NT2/D1 (cell line): ENCODE data around the gene KCTD12.

Experiments used
- DNase-seq: peaks from one replicate; pipeline ENCODE4 v3.0.0-alpha.2; 2011; ENCODE audit warnings: low read depth, low spot score
- H3K27me3 ChIP-seq: 2 replicates; pipeline ENCODE4 v1.6.0; 2011; ENCODE audit warnings: mild to moderate bottlenecking; ENCODE audit not compliant: insufficient read length, insufficient read depth
- H3K36me3 ChIP-seq: 2 replicates; pipeline ENCODE4 v1.6.1; 2011; ENCODE audit warnings: mild to moderate bottlenecking, low read length, mixed read lengths; ENCODE audit not compliant: insufficient read depth, insufficient read length
- H3K4me1 ChIP-seq: 2 replicates; pipeline ENCODE4 v1.5.1; 2011; ENCODE audit not compliant: insufficient read depth, insufficient read length
- H3K4me3 ChIP-seq: 2 replicates; pipeline ENCODE4 v1.5.1; 2011; ENCODE audit warnings: low read depth; ENCODE audit not compliant: insufficient read length
- H3K9ac ChIP-seq: 2 replicates; pipeline ENCODE4 v1.6.0; 2011; ENCODE audit warnings: low read depth; ENCODE audit not compliant: insufficient read length
- H3K9me3 ChIP-seq: 2 replicates; pipeline ENCODE4 v1.5.1; 2011; ENCODE audit warnings: mild to moderate bottlenecking, low read length; ENCODE audit not compliant: insufficient read depth
- SUZ12 ChIP-seq: IDR thresholded peaks from 2 replicates; pipeline ENCODE4 v1.6.1; 2011; ENCODE audit not compliant: insufficient read length, insufficient read depth; ENCODE audit errors: extremely low read depth
- YY1 ChIP-seq: IDR thresholded peaks from 2 replicates; pipeline ENCODE4 v1.6.1; 2011; ENCODE audit not compliant: insufficient read length, insufficient read depth
- ZNF274 ChIP-seq: IDR thresholded peaks from 2 replicates; pipeline ENCODE4 v1.6.1; 2011; ENCODE audit warnings: mild to moderate bottlenecking, low read depth, low read length

KCTD12 gene

DNA sequence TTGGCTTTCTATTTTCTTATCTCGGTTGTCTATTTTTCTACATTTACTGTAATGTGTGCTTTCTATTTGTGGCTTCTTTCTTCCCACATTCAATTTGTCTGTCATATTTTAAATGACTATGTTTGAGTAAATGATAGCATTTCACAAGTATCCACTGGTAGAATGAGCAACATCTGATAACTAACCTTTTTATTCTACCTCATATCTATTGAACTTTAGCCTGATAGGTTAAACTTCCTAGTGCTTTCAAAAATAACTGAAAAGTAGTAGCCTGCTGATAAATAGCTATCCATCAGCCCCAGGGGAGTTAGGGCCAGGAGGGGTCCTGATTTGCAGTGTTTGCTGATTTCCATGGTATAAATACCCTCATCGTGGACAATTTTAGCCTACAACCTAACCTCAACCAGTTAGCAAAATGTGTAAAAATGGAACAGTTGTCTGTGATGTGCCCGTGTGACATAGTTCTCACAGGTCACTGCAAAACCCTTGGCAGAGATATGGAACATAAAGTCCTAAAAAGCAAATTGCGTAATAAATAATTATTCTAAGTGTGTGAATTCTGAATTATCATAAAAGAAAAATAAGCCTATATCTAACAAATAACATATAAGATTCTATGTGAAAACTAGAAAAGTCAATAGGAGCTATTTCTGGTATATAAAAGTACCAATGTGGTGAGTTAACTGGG is 32.1 kb downstream of the KCTD12 start:
- TF ChIP-seq ZNF274 (no peak), SUZ12 (no peak), YY1 (no peak)
- no peak for DNase-seq
- no peaks in the 10 kb centered on the region for H3K4me1 ChIP-seq
- H3K4me3 ChIP-seq: no peak overlapping the region
- H3K36me3 ChIP-seq: no peaks in the 10 kb centered on the region
- H3K9ac ChIP-seq: no peak overlapping the region
- no peaks in the 10 kb centered on the region for H3K27me3 ChIP-seq
- H3K9me3 ChIP-seq: no peaks in the 10 kb centered on the region

DNA sequence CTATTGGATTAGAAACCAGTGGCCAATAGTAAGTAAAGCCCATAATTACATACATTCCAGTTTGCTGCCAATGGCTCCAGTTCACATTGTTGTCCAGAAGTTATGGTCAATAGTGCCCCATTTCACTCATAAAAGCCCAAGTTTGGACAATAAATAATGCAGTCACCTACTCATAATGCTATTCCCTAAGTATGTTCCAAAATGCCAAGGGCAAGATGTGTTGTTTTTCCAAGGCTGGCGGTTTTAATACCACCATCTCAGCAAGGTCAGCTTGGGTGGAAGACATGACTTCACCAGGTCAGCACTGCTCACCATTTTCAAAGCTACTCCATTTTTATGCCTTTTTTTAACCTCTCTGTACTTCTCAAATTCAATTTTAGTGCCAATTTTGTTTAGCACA is 32.7 kb downstream of the KCTD12 start:
- no peak for DNase-seq
- Histone ChIP-seq H3K36me3 (no peaks in the 10 kb centered on the region), H3K9me3 (no peaks in the 10 kb centered on the region), H3K27me3 (no peaks in the 10 kb centered on the region), H3K4me3 (no peak overlapping the region), H3K9ac (no peak overlapping the region), H3K4me1 (no peaks in the 10 kb centered on the region)
- TF ChIP-seq YY1 (no peak), ZNF274 (no peak), SUZ12 (no peak)

DNA sequence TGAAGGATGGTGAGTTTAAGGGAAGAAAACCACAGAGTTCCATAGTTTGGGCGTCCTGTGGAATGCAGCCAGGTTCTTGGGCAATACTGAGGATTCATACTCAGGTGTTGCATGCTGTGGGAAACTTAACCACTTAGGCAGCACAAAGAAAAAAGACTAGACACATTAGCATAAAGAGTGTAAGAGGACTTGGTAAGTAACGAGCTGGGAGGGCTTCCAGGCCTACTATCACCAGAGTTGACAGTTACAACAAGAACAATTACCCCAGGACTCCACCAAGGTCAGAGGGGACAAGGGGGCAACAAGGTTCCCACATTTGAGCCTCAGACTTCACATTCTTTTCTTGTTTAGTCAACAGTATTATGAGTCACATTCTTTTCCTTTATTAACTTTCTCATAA is 33.2 kb downstream of the KCTD12 start:
- H3K9me3 ChIP-seq: no peaks in the 10 kb centered on the region
- DNase-seq: no peak
- H3K4me1 ChIP-seq: no peaks in the 10 kb centered on the region
- no peaks in the 10 kb centered on the region for H3K36me3 ChIP-seq
- H3K27me3 ChIP-seq: no peaks in the 10 kb centered on the region
- TF ChIP-seq SUZ12: no peak
- no peak for TF ChIP-seq ZNF274
- no peak for TF ChIP-seq YY1
- no peak overlapping the region for H3K9ac ChIP-seq
- H3K4me3 ChIP-seq: no peak overlapping the region

DNA sequence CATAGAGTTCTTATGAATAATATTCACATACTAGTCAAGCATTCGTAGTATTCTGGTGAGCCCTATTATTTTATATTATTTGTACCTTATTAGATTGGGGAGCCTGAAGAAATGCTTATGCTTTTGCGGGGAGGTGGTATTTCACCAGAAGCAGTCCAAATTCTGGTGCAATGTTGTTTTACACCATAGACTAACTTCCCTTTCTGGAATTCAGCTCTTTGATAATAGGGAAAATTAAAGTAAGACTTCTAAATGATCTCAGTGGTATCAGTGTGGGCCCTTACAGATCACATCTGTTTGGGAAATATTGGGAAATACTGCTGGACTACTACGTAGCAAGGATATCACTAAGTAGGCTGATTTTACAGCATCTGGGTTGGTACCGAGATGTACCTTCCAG is 34.2 kb downstream of the KCTD12 start:
- Histone ChIP-seq H3K4me1 (no peaks in the 10 kb centered on the region), H3K27me3 (no peaks in the 10 kb centered on the region)
- TF ChIP-seq YY1 (no peak), ZNF274 (no peak), SUZ12 (no peak)

DNA sequence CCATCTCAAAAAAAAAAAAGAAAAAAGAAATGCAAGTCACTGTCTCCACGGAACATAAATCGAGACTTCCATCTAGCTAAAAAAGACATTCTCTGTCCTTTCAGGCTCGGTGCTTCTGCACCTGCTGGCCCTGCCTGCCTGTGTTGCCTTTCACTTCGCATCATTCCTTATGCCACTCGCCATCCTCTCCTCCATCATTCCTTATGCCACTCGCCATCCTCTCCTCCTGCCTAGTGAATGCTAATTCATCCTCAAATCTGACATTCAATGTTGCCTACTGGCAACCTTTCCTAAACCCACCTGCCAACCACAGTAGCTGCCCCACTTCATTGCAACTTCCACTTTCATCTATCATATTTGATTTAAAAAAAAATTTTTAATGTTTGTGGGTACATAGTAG is 36.7 kb downstream of the KCTD12 start:
- no peaks in the 10 kb centered on the region for H3K27me3 ChIP-seq
- TF ChIP-seq ZNF274 (no peak), SUZ12 (no peak), YY1 (no peak)

More for the DNA sequence above, 34.2 kb downstream of the KCTD12 start:
- no peak overlapping the region for H3K4me3 ChIP-seq
- no peak for DNase-seq
- no peaks in the 10 kb centered on the region for H3K36me3 ChIP-seq
- no peaks in the 10 kb centered on the region for H3K9me3 ChIP-seq
- no peak overlapping the region for H3K9ac ChIP-seq

DNA sequence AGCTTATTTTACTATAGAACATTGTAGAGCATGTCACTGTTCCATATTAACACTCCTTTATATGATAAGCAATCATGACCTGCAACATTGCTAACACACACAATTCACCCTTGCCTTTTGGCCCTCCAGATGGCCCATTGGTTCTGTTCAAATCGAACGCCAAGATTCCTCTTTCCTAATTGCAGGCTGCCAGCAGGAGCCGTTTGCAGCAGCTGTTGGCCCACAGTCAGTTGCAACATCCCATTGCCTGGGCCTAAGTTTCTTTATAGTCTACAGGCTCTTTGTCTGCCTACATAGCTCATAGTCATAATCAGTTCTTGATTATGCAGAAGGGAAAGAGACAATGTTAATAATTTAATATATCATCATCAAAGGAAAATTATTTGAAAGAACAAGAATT is 37.6 kb downstream of the KCTD12 start:
- no peak for TF ChIP-seq YY1
- no peak for TF ChIP-seq ZNF274
- TF ChIP-seq SUZ12: no peak
- no peak overlapping the region for H3K4me3 ChIP-seq
- H3K27me3 ChIP-seq: no peaks in the 10 kb centered on the region
- no peaks in the 10 kb centered on the region for H3K36me3 ChIP-seq
- no peak for DNase-seq
- H3K9me3 ChIP-seq: no peaks in the 10 kb centered on the region
- no peak overlapping the region for H3K9ac ChIP-seq
- no peaks in the 10 kb centered on the region for H3K4me1 ChIP-seq

More for the DNA sequence above, 36.7 kb downstream of the KCTD12 start:
- H3K4me1 ChIP-seq: no peaks in the 10 kb centered on the region
- no peak overlapping the region for H3K4me3 ChIP-seq
- H3K9me3 ChIP-seq: no peaks in the 10 kb centered on the region
- DNase-seq: no peak
- no peak overlapping the region for H3K9ac ChIP-seq
- H3K36me3 ChIP-seq: no peaks in the 10 kb centered on the region

DNA sequence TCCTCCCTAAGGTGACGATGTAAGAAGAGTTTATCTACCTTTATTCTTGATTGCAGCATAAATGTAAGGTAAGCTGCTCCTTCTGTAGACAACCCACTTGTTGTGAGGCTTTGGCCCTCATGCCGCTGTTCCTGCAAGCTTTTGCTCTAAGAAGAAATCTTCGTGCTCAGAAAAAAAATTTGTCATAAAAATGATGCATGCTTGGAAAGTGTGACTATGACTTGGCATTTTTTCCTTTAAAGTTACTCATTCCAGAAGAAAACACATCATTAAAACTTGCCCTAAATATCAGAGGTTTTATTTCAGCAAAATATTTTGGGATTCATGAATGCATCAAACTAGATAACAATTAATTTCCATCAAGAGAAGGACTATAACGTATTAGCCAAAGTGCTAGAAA is 39.8 kb downstream of the KCTD12 start:
- TF ChIP-seq SUZ12 (no peak), YY1 (no peak), ZNF274 (no peak)
- Histone ChIP-seq H3K4me1 (no peaks in the 10 kb centered on the region), H3K27me3 (no peaks in the 10 kb centered on the region), H3K4me3 (no peak overlapping the region), H3K9me3 (no peaks in the 10 kb centered on the region), H3K9ac (no peak overlapping the region), H3K36me3 (no peaks in the 10 kb centered on the region)
- DNase-seq: no peak
